ENCODE results near the gene AMDHD1. TPM values are rescaled to one million over a fixed set of nuclear protein-coding genes. Genes with fewer than 3 reads are reported as not detected.

AMDHD1 gene
- total and polyA plus RNA-seq, 2 donors (not counting 1 experiment from before 2014, with no cell fraction given) = 0.08 to 0.33 TPM

DNA sequence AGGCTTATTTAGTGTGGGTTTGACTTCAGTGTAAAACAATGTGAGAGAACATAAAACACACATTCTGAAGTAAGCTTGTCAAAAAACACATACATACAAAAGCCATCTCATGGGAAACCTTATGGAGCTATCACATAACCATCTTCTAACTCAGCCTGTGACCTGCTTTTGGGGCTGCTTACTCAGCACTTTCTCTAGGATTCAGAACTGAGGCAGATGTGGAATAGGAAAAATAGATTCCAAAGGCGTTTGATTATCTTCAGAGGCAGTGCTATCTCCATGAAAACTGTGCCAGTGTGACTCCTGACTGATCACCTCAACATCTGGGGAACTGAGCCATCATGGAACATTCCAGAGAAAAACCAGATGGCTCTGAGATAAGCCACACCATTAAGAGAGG lies 39.5 kb downstream of the AMDHD1 start:
- no peak for TF ChIP-seq EZH2 (IDR thresholded peaks at IDR 0.05; ENCODE audit: low read length, missing control alignments)
- TF ChIP-seq, protein P1, sequence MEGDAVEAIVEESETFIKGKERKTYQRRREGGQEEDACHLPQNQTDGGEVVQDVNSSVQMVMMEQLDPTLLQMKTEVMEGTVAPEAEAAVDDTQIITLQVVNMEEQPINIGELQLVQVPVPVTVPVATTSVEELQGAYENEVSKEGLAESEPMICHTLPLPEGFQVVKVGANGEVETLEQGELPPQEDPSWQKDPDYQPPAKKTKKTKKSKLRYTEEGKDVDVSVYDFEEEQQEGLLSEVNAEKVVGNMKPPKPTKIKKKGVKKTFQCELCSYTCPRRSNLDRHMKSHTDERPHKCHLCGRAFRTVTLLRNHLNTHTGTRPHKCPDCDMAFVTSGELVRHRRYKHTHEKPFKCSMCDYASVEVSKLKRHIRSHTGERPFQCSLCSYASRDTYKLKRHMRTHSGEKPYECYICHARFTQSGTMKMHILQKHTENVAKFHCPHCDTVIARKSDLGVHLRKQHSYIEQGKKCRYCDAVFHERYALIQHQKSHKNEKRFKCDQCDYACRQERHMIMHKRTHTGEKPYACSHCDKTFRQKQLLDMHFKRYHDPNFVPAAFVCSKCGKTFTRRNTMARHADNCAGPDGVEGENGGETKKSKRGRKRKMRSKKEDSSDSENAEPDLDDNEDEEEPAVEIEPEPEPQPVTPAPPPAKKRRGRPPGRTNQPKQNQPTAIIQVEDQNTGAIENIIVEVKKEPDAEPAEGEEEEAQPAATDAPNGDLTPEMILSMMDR (conservative IDR thresholded peaks at IDR 0.05 in 1 of 2, IDR thresholded peaks at IDR 0.05 in 1 of 2; ENCODE audit: low read depth in 1 of 2, low read length in 2 of 2) = no peak
- H3K79me2 ChIP-seq (ENCODE audit: control insufficient read depth, insufficient read depth, low read length) = no peaks in the 10 kb centered on the region
- no peaks in the 10 kb centered on the region for H3K4me1 ChIP-seq (ENCODE audit: control insufficient read depth, extremely low read depth, insufficient read depth, low read length)
- H3K27ac ChIP-seq (ENCODE audit: insufficient read depth, low read length) = no peak overlapping the region
- no peak overlapping the region for H3K4me2 ChIP-seq (ENCODE audit: extremely low read depth, insufficient read depth, low read length)
- H2AFZ ChIP-seq (ENCODE audit: low read length) = no peak overlapping the region
- H3K9ac ChIP-seq (ENCODE audit: insufficient read depth, low read length) = no peak overlapping the region
- H3K9me3 ChIP-seq (ENCODE audit: control insufficient read depth, insufficient read depth, low read depth, low read length) = no peaks in the 10 kb centered on the region
- no peaks in the 10 kb centered on the region for H3K36me3 ChIP-seq (ENCODE audit: control insufficient read depth, insufficient read depth, low read length)
- no peaks in the 10 kb centered on the region for H4K20me1 ChIP-seq (ENCODE audit: control insufficient read depth, extremely low read depth, insufficient read depth, low read length)
- DNase-seq (ENCODE audit: low read depth in 2 of 2) = no peak
- no peak overlapping the region for H3K4me3 ChIP-seq (replicated peaks in 1 of 4; ENCODE audit: control extremely low read depth in 1 of 4, insufficient read depth in 1 of 4, low read depth in 3 of 4, low read length in 4 of 4)
- H3K27me3 ChIP-seq (ENCODE audit: control insufficient read depth, insufficient read depth, low read length) = peaks cover 3% of the 10 kb centered on the region

DNA sequence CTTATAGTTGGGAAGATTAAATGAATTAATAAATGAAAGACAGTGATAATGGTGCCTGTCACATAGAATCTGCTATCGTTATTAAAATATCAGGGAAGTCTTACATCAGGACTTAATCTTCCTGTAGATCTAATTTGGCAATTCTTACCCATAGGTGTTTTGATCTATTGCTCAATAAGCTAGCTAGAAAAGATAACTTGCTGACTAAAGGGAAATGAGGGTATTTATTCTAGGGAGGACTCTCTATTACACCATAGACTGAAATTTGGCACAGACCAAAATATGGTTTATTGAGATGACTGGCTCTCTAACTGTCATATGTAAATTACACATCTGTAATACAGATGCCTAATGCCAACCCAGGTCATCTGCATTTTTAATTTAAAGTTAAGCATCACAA lies 41.6 kb downstream of the AMDHD1 start:
- Histone ChIP-seq H3K9ac (ENCODE audit: insufficient read depth, low read length) (no peak overlapping the region), H3K27me3 (ENCODE audit: control insufficient read depth, insufficient read depth, low read length) (peaks cover 5% of the 10 kb centered on the region)
- no peak for TF ChIP-seq EZH2 (IDR thresholded peaks at IDR 0.05; ENCODE audit: low read length, missing control alignments)

DNA sequence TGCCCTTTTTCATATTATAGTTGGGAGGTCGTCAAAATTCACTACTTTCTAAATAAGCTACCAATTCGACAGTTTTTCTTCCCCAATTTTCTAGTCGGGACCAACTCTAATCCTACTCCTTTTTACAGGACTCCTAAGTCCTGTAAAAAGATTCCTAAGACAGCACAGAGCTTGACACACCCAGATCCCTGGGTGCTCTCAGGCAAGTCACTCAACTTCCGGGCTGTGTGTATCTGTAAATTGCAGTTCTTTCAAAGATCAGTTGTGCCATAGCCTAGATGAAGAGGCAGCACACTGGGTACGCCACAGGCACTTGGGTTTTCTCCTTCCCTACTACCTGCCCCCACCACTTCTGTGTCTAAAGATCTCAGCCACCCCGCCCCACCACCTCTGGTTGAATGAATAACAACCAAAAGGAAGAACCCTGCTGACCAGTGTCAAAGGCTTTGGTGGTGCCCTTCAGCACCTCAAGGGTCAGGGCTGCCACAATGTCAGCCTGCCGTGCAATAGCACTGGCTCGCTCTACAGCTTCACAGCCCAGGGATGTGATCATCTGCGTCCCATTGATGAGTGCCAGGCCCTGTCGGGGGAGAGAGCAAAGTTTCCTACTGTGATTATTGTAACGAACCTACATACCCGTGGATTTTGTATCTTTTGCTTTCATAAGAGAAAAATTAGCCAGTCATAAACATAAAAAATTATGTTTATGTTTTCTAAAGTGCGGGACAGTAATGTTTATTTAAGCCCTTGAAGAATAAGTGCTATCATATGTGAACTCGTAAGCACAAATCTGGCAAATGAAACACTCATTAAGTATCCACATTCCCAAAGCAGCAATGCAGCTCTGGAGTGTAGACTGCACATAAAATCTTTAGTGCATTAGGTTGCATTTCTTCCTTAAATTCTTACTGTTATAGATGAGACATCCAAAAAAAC lies 43.8 kb downstream of the AMDHD1 start:
- Histone ChIP-seq H3K27me3 (ENCODE audit: control insufficient read depth, insufficient read depth, low read length) (peaks cover 5% of the 10 kb centered on the region), H3K4me1 (ENCODE audit: control insufficient read depth, extremely low read depth, insufficient read depth, low read length) (no peaks in the 10 kb centered on the region), H3K9me3 (ENCODE audit: control insufficient read depth, insufficient read depth, low read depth, low read length) (no peaks in the 10 kb centered on the region), H2AFZ (ENCODE audit: low read length) (no peak overlapping the region), H4K20me1 (ENCODE audit: control insufficient read depth, extremely low read depth, insufficient read depth, low read length) (no peaks in the 10 kb centered on the region), H3K27ac (ENCODE audit: insufficient read depth, low read length) (no peak overlapping the region), H3K4me3 (replicated peaks in 1 of 4; ENCODE audit: control extremely low read depth in 1 of 4, insufficient read depth in 1 of 4, low read depth in 3 of 4, low read length in 4 of 4) (no peak overlapping the region), H3K79me2 (ENCODE audit: control insufficient read depth, insufficient read depth, low read length) (no peaks in the 10 kb centered on the region), H3K36me3 (ENCODE audit: control insufficient read depth, insufficient read depth, low read length) (no peaks in the 10 kb centered on the region), H3K4me2 (ENCODE audit: extremely low read depth, insufficient read depth, low read length) (no peak overlapping the region), H3K9ac (ENCODE audit: insufficient read depth, low read length) (no peak overlapping the region)
- DNase-seq (ENCODE audit: low read depth in 2 of 2) = peak in 1 of 2 donors; percentile 19
- TF ChIP-seq EZH2 (IDR thresholded peaks at IDR 0.05; ENCODE audit: low read length, missing control alignments) = no peak
- TF ChIP-seq, protein P1 (conservative IDR thresholded peaks at IDR 0.05 in 1 of 2, IDR thresholded peaks at IDR 0.05 in 1 of 2; ENCODE audit: low read depth in 1 of 2, low read length in 2 of 2) = no peak

More for the DNA sequence above, 41.6 kb downstream of the AMDHD1 start:
- no peak overlapping the region for H2AFZ ChIP-seq (ENCODE audit: low read length)
- DNase-seq (ENCODE audit: low read depth in 2 of 2) = no peak
- no peaks in the 10 kb centered on the region for H3K9me3 ChIP-seq (ENCODE audit: control insufficient read depth, insufficient read depth, low read depth, low read length)
- H3K27ac ChIP-seq (ENCODE audit: insufficient read depth, low read length) = no peak overlapping the region
- no peaks in the 10 kb centered on the region for H3K4me1 ChIP-seq (ENCODE audit: control insufficient read depth, extremely low read depth, insufficient read depth, low read length)
- H3K4me2 ChIP-seq (ENCODE audit: extremely low read depth, insufficient read depth, low read length) = no peak overlapping the region
- no peaks in the 10 kb centered on the region for H4K20me1 ChIP-seq (ENCODE audit: control insufficient read depth, extremely low read depth, insufficient read depth, low read length)
- H3K4me3 ChIP-seq (replicated peaks in 1 of 4; ENCODE audit: control extremely low read depth in 1 of 4, insufficient read depth in 1 of 4, low read depth in 3 of 4, low read length in 4 of 4) = no peak overlapping the region
- H3K79me2 ChIP-seq (ENCODE audit: control insufficient read depth, insufficient read depth, low read length) = no peaks in the 10 kb centered on the region
- no peaks in the 10 kb centered on the region for H3K36me3 ChIP-seq (ENCODE audit: control insufficient read depth, insufficient read depth, low read length)

Measured in fibroblast of lung (primary cell).